Fibroblast of lung (primary cell): Measurements from ENCODE around the gene SPPL2B. TPM values are rescaled to one million over a fixed set of nuclear protein-coding genes. Genes with fewer than 3 reads are reported as not detected.

ENCODE experiments used
- DNase-seq, 2 donors: peaks; one replicate each; pipeline versions ENCODE4 v3.0.0 to v3.0.0-alpha.2; 2010; ENCODE audit warnings: low read depth in 2 of 2
- H2AFZ ChIP-seq: 2 replicates; pipeline ENCODE4 v1.5.1; 2012; ENCODE audit warnings: low read length, control low read depth, inconsistent platforms
- H3K27ac ChIP-seq: 2 replicates; pipeline ENCODE4 v1.5.1; 2011; ENCODE audit warnings: low read length, control low read depth; ENCODE audit not compliant: insufficient read depth
- H3K27me3 ChIP-seq: 2 replicates; pipeline ENCODE4 v1.5.1; 2011; ENCODE audit warnings: mild to moderate bottlenecking, low read length; ENCODE audit not compliant: control insufficient read depth, insufficient read depth
- H3K36me3 ChIP-seq: 2 replicates; pipeline ENCODE4 v1.5.1; 2011; ENCODE audit warnings: low read length; ENCODE audit not compliant: control insufficient read depth, insufficient read depth
- H3K4me1 ChIP-seq: 2 replicates; pipeline ENCODE4 v1.5.1; 2011; ENCODE audit warnings: low read length; ENCODE audit not compliant: control insufficient read depth, insufficient read depth; ENCODE audit errors: extremely low read depth
- H3K4me2 ChIP-seq: 2 replicates; pipeline ENCODE4 v1.5.1; 2011; ENCODE audit warnings: low read length, control low read depth; ENCODE audit not compliant: insufficient read depth; ENCODE audit errors: extremely low read depth
- H3K4me3 ChIP-seq, 4 experiments: fragments of 200-600 bp in 1 of 4; sonication (generic) in 1 of 4; replicated peaks in 1 of 4; 2 replicates each; pipeline ENCODE4 v1.5.1; 2011 to 2016; ENCODE audit warnings: low read length in 4 of 4, low read depth in 3 of 4, mild to moderate bottlenecking in 3 of 4, control low read depth in 2 of 4, inconsistent platforms in 1 of 4, mixed read lengths in 1 of 4; ENCODE audit not compliant: insufficient read depth in 1 of 4; ENCODE audit errors: control extremely low read depth in 1 of 4
- H3K79me2 ChIP-seq: 2 replicates; pipeline ENCODE4 v1.5.1; 2012; ENCODE audit warnings: mild to moderate bottlenecking, low read length, inconsistent platforms; ENCODE audit not compliant: control insufficient read depth, insufficient read depth
- H3K9ac ChIP-seq: 2 replicates; pipeline ENCODE4 v1.5.1; 2011; ENCODE audit warnings: mild to moderate bottlenecking, low read length, control low read depth; ENCODE audit not compliant: insufficient read depth
- H3K9me3 ChIP-seq: 2 replicates; pipeline ENCODE4 v1.5.1; 2012; ENCODE audit warnings: low read depth, low read length; ENCODE audit not compliant: control insufficient read depth, insufficient read depth
- H4K20me1 ChIP-seq: 2 replicates; pipeline ENCODE4 v1.5.1; 2011; ENCODE audit warnings: low read length; ENCODE audit not compliant: control insufficient read depth, insufficient read depth; ENCODE audit errors: extremely low read depth
- CTCF ChIP-seq, 2 donors: IDR thresholded peaks in 1 of 2; conservative IDR thresholded peaks in 1 of 2; 1 replicate in 1 of 2; 2 replicates in 1 of 2; pipeline ENCODE4 v1.5.1; 2011 to 2012; ENCODE audit warnings: low read length in 2 of 2, control low read depth in 1 of 2, inconsistent platforms in 1 of 2, low read depth in 1 of 2, mild to moderate bottlenecking in 1 of 2
- EZH2 ChIP-seq: IDR thresholded peaks from 2 replicates; pipeline ENCODE4 v1.5.1; 2012; ENCODE audit warnings: low read length, control low read depth, mild to moderate bottlenecking; ENCODE audit errors: missing control alignments
- polyA plus RNA-seq, 2 donors: library from polyadenylated mRNA; depleted of rRNA in 1 of 2; stranded (reverse) in 1 of 2; unstranded in 1 of 2; fragments of >200 nt; gene quantifications; 2 replicates each; pipeline ENCODE4 v1.2.1, GENCODE V29; 2011 to 2012; ENCODE audit warnings: missing spikeins in 1 of 2
- total RNA-seq: library from RNA; depleted of rRNA; stranded (reverse); fragments of >200 nt; gene quantifications from 2 replicates; pipeline ENCODE4 v1.2.1, GENCODE V29; 2014

Gene SPPL2B
- total and polyA plus RNA-seq, 2 donors (not counting 1 experiment from before 2014, with no cell fraction given), result 16.0 to 23.8 TPM

DNA sequence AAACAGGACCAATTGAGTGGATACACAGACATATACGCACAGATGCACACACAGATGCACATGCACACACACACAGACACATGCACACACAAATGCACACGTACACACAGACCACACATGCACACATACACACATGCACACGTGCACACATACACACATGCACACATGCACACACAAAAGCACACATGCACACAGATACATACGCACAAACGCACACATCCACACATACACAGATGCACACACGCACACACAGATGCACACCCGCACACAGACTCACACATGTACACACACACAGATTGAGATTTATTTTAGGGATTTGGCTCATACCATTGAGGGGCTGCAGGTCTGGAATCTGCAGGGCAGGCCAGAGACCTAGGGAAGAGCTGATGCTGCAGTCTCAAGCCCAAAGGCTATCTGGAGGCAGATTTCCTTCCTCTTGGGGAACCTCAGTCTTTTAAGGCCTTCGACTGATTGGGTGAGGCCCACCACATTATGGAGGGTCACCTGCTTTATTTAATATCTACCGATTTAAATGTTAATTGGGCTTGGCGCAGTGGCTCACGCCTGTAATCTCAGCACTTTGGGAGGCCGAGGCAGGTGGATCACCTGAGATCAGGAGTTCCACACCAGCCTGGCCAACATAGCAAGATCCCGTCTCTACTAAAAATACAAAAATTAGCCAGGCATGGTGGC, 54.2 kb downstream of the SPPL2B start:
- H3K27ac ChIP-seq, result no peak overlapping the region
- peaks cover 3% of the 10 kb centered on the region for H3K4me1 ChIP-seq
- no peak overlapping the region for H3K4me2 ChIP-seq
- H4K20me1 ChIP-seq, result no peaks in the 10 kb centered on the region
- H3K79me2 ChIP-seq, result no peaks in the 10 kb centered on the region
- no peak for TF ChIP-seq EZH2
- TF ChIP-seq CTCF (conservative IDR thresholded peaks at IDR 0.05 in 1 of 2, IDR thresholded peaks at IDR 0.05 in 1 of 2; ENCODE audit: low read depth in 1 of 2, low read length in 2 of 2), result no peak
- peaks cover 3% of the 10 kb centered on the region for H3K27me3 ChIP-seq
- H3K4me3 ChIP-seq, result no peak overlapping the region
- DNase-seq, result no peak
- H3K36me3 ChIP-seq, result no peaks in the 10 kb centered on the region
- H2AFZ ChIP-seq, result no peak overlapping the region
- H3K9ac ChIP-seq, result no peak overlapping the region
- H3K9me3 ChIP-seq, result no peaks in the 10 kb centered on the region

DNA sequence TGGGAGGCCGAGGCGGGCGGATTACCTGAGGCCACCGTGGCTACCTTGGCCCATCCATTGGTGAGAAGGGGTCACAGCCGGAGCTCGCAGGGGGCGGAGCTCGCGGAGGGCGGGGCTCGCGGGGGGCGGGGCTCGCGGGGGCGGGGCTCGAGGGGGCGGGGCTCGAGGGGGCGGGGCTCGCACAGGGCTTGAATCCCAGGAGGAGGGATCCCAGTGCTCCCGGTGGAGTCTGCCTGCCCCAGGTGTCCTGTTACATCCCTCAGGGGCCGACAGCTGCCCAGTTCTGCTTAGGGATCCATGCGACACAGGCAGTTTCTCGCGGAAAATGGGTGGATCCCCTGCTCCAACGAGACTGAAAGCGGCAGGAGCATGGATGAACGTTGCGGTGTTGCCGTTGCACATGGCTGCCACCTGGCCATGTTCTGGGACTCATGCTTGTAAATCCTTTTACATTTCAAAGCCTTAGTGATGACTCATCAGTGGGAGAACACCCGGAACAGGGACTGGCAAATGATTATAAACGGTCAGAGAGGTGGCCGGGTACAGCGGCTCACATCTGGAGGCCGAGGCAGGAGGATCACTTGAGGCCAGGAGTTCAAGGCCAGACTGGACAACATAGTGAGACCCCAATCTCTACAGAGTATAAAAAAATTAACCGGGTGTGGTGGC, 56.7 kb downstream of the SPPL2B start:
- TF ChIP-seq EZH2 (no peak), CTCF (conservative IDR thresholded peaks at IDR 0.05 in 1 of 2, IDR thresholded peaks at IDR 0.05 in 1 of 2; ENCODE audit: low read depth in 1 of 2, low read length in 2 of 2) (no peak)
- Histone ChIP-seq H3K9ac (no peak overlapping the region), H3K27me3 (peaks cover 3% of the 10 kb centered on the region), H3K36me3 (no peaks in the 10 kb centered on the region), H3K4me3 (no peak overlapping the region), H2AFZ (peak overlapping the region; percentile 46), H3K9me3 (no peaks in the 10 kb centered on the region), H3K4me1 (peaks cover 3% of the 10 kb centered on the region), H3K79me2 (no peaks in the 10 kb centered on the region), H3K4me2 (peak overlapping the region; percentile 13), H3K27ac (no peak overlapping the region), H4K20me1 (no peaks in the 10 kb centered on the region)
- peak; percentile 71 to 85 for DNase-seq

DNA sequence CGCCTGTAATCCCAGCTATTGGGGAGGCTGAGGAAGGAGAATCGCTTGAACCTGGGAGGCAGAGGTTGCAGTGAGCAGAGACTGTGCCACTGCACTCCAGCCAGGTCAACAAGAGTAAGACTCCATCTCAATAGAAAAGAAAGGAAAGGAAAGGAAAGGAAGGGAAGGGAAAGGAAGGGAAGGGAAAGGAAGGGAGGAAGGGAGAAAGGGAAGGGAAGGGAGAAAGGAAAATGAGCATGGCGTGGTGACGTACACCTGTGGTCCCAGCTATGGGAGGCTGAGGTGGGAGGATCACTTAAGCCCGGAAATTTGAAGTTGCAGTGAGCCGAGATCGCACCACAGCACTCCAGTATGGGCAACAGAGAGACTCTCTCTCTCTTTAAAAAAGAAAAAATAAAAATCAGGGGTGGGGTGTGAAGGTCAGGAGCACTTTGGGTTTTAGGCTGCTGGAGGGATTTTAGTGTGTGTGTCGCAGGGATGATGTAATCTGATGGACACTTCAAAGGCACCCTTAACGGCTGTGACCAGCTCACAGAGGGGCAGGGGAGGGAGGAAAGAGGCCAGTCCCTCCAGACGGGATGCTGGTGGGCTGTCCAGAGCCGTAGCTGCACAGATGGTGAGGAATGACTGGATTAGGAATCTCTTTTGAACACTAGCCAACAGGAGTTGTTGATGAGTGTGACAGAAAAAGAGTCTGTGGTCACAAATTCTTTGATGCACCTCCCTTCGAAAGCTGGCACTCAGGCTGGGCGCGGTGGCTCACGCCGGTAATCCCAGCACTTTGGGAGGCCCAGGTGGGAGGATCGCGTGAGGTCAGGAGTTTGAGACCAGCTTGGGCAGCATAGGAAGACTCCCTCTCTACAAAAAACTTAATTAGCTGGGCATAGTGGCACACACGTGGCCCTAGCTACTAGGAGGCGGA, 59.1 kb downstream of the SPPL2B start:
- Histone ChIP-seq H4K20me1 (no peaks in the 10 kb centered on the region), H3K36me3 (no peaks in the 10 kb centered on the region), H3K4me3 (no peak overlapping the region), H3K27me3 (no peaks in the 10 kb centered on the region), H3K9me3 (no peaks in the 10 kb centered on the region), H3K79me2 (no peaks in the 10 kb centered on the region), H3K4me1 (peaks cover 3% of the 10 kb centered on the region), H3K27ac (no peak overlapping the region), H3K9ac (no peak overlapping the region), H2AFZ (no peak overlapping the region), H3K4me2 (no peak overlapping the region)
- TF ChIP-seq EZH2, result no peak
- TF ChIP-seq CTCF (conservative IDR thresholded peaks at IDR 0.05 in 1 of 2, IDR thresholded peaks at IDR 0.05 in 1 of 2; ENCODE audit: low read depth in 1 of 2, low read length in 2 of 2), result no peak
- DNase-seq, result no peak
